DND-41 (cell line): Measurements from ENCODE around the gene IL2.

Experiments used
- ATAC-seq: fragments of 200-7000 bp; cut with Tn5 transposase; 3 replicates; pipeline ENCODE4 v1.9.1; 2021; ENCODE audit warnings: low read depth; ENCODE audit not compliant: insufficient read depth
- DNase-seq: peaks from one replicate; pipeline ENCODE4 v3.0.0-alpha.2; 2020
- H2AFZ ChIP-seq: 2 replicates; pipeline ENCODE4 v1.6.0; 2012; ENCODE audit warnings: low read depth, low read length
- H3K27ac ChIP-seq: 2 replicates; pipeline ENCODE4 v1.5.1; 2012; ENCODE audit warnings: low read length, inconsistent platforms
- H3K27me3 ChIP-seq: fragments of 200-600 bp; sonication (generic); 2 replicates; pipeline ENCODE4 v1.6.0; 2012; ENCODE audit warnings: low read length, mild to moderate bottlenecking, inconsistent platforms; ENCODE audit not compliant: insufficient read depth, poor library complexity
- H3K36me3 ChIP-seq: 2 replicates; pipeline ENCODE4 v1.5.1; 2012; ENCODE audit warnings: low read length, inconsistent platforms; ENCODE audit not compliant: insufficient read depth
- H3K4me1 ChIP-seq: 2 replicates; pipeline ENCODE4 v1.5.1; 2012; ENCODE audit warnings: mild to moderate bottlenecking, low read length; ENCODE audit not compliant: insufficient read depth
- H3K4me2 ChIP-seq: 2 replicates; pipeline ENCODE4 v1.6.0; 2012; ENCODE audit warnings: mild to moderate bottlenecking, moderate library complexity, low read length, inconsistent platforms; ENCODE audit not compliant: insufficient read depth
- H3K4me3 ChIP-seq, 2 experiments: fragments of 200-600 bp in 1 of 2; shearing (Covaris generic) in 1 of 2; 2 replicates each; pipeline ENCODE4 v1.5.1; 2012 to 2016; ENCODE audit warnings: inconsistent platforms in 2 of 2, low read length in 2 of 2, mild to moderate bottlenecking in 2 of 2, low read depth in 1 of 2, moderate library complexity in 1 of 2
- H3K79me2 ChIP-seq: 2 replicates; pipeline ENCODE4 v1.6.0; 2012; ENCODE audit warnings: low read length, inconsistent platforms; ENCODE audit not compliant: insufficient read depth
- H3K9ac ChIP-seq: 2 replicates; pipeline ENCODE4 v1.6.0; 2012; ENCODE audit warnings: low read depth, mild to moderate bottlenecking, inconsistent platforms, low read length, moderate library complexity
- H3K9me3 ChIP-seq: 2 replicates; pipeline ENCODE4 v1.5.1; 2012; ENCODE audit warnings: low read length, moderate library complexity, mild to moderate bottlenecking, inconsistent platforms; ENCODE audit not compliant: insufficient read depth, severe bottlenecking
- H4K20me1 ChIP-seq: 2 replicates; pipeline ENCODE4 v1.6.0; 2012; ENCODE audit warnings: low read length; ENCODE audit not compliant: insufficient read depth
- CTCF ChIP-seq: IDR thresholded peaks from 2 replicates; pipeline ENCODE4 v1.5.1; 2012; ENCODE audit warnings: borderline replicate concordance, low read length, moderate library complexity, mild to moderate bottlenecking; ENCODE audit not compliant: poor library complexity, severe bottlenecking; ENCODE audit errors: extremely low read depth
- EZH2 ChIP-seq: IDR thresholded peaks from 3 replicates; pipeline ENCODE4 v1.6.1; 2012; ENCODE audit warnings: borderline replicate concordance, low read depth, mild to moderate bottlenecking, moderate library complexity, low read length, inconsistent platforms; ENCODE audit not compliant: severe bottlenecking

The IL2 gene

GRCh38 chr4:122431351-122431750 lies 25.2 kb downstream of the IL2 start:
- Histone ChIP-seq H3K79me2 (no peaks in the 10 kb centered on the region), H3K9me3 (no peaks in the 10 kb centered on the region), H3K9ac (no peak overlapping the region), H3K4me1 (peaks cover 5% of the 10 kb centered on the region; the same call in 1 of the 2 replicates), H3K4me3 (no peak overlapping the region), H3K27me3 (peaks cover 5% of the 10 kb centered on the region), H4K20me1 (no peaks in the 10 kb centered on the region), H3K27ac (no peak overlapping the region), H3K36me3 (no peaks in the 10 kb centered on the region), H3K4me2 (no peak overlapping the region), H2AFZ (no peak overlapping the region)
- TF ChIP-seq EZH2, result no peak
- TF ChIP-seq CTCF, result no peak
- DNase-seq (no peak), ATAC-seq (no peak)

- H3K4me3 ChIP-seq, result no peak overlapping the region
- no peak overlapping the region for H3K4me2 ChIP-seq
- no peak overlapping the region for H3K27ac ChIP-seq
- H4K20me1 ChIP-seq, result no peaks in the 10 kb centered on the region
- H3K27me3 ChIP-seq, result peaks cover 4% of the 10 kb centered on the region
- no peak for TF ChIP-seq EZH2
- TF ChIP-seq CTCF, result no peak
- no peak overlapping the region for H3K9ac ChIP-seq
- DNase-seq (no peak), ATAC-seq (no peak)
- H2AFZ ChIP-seq, result no peak overlapping the region
- H3K36me3 ChIP-seq, result no peaks in the 10 kb centered on the region
- no peaks in the 10 kb centered on the region for H3K9me3 ChIP-seq
- H3K4me1 ChIP-seq, result no peaks in the 10 kb centered on the region
- H3K79me2 ChIP-seq, result no peaks in the 10 kb centered on the region
These were observed 33.3 kb downstream of the IL2 start for GRCh38 chr4:122423246-122423645.

- no peak for DNase-seq
- H3K27ac ChIP-seq, result no peak overlapping the region
These were observed 44.0 kb downstream of the IL2 start for GRCh38 chr4:122412547-122412946.

More at GRCh38 chr4:122412547-122412946, 44.0 kb downstream of the IL2 start:
- Histone ChIP-seq H3K79me2 (no peaks in the 10 kb centered on the region), H3K4me1 (no peaks in the 10 kb centered on the region), H2AFZ (no peak overlapping the region), H4K20me1 (no peaks in the 10 kb centered on the region), H3K4me3 (no peak overlapping the region), H3K27me3 (no peaks in the 10 kb centered on the region), H3K9me3 (no peaks in the 10 kb centered on the region), H3K36me3 (no peaks in the 10 kb centered on the region), H3K4me2 (no peak overlapping the region), H3K9ac (no peak overlapping the region)
- no peak for TF ChIP-seq CTCF
- TF ChIP-seq EZH2, result no peak
- no peak for ATAC-seq
